K562 (cell line): ENCODE results near the gene MAPK13. TPM values are rescaled to one million over a fixed set of nuclear protein-coding genes. Genes with fewer than 3 reads are reported as not detected.

Source experiments
- ETV6 ChIP-seq, 3 experiments: fragments of 150-350 bp in 1 of 3; sonication (generic) in 1 of 3; formaldehyde crosslinking in 1 of 3; IDR thresholded peaks; 2 replicates each; pipeline versions ENCODE4 v1.6.1 to v1.8.0; 2014 to 2022; ENCODE audit warnings: borderline replicate concordance in 2 of 3, low read depth in 2 of 3, antibody characterized with exemption in 1 of 3, low read length in 1 of 3, mild to moderate bottlenecking in 1 of 3, missing genetic modification reagents in 1 of 3
- GABPB2 ChIP-seq: fragments of 250-450 bp; sonication (Bioruptor Pico); conservative IDR thresholded peaks from 2 replicates; pipeline ENCODE4 v1.5.1; 2021; ENCODE audit warnings: mild to moderate bottlenecking
- ZFP36 ChIP-seq: fragments of 150-350 bp; IDR thresholded peaks from 2 replicates; pipeline ENCODE4 v1.6.1; 2018; ENCODE audit warnings: low read length, low read depth; ENCODE audit not compliant: partially characterized antibody
- ZNF146 ChIP-seq: IDR thresholded peaks from one replicate; pipeline ENCODE4 v1.6.1; 2018; ENCODE audit warnings: missing compliant biosample characterization; ENCODE audit not compliant: unreplicated experiment
- polyA plus RNA-seq, 8 experiments: library from polyadenylated mRNA; depleted of rRNA in 4 of 8; stranded (reverse) in 5 of 8; unstranded in 3 of 8; fragments of >200 nt; fragmentation: Nextera tagmentation in 2 of 8; fragmentation: Illumina TruSeq in 1 of 8; extraction: Ambion mirVana in 2 of 8; extraction: Trizol in 1 of 8; gene quantifications; 2 replicates each; pipeline versions ENCODE4 v1.2.1 to v1.2.3, GENCODE V29; 2011 to 2014; ENCODE audit warnings: inconsistent platforms in 1 of 8, missing spikeins in 1 of 8
- total RNA-seq, 7 experiments: library from RNA; depleted of rRNA in 6 of 7; stranded (reverse); fragments of >200 nt in 6 of 7; fragmentation: Illumina TruSeq in 2 of 7; extraction: Trizol in 2 of 7; gene quantifications; 2 replicates each; pipeline versions ENCODE4 v1.2.1 to v1.2.3, GENCODE V29; 2011 to 2021; ENCODE audit warnings: low replicate concordance in 1 of 7
- TF ChIP-seq, protein P1 (sequence below): fragments of 450-650 bp; IDR thresholded peaks from one replicate; pipeline ENCODE4 v1.6.1; 2018; ENCODE audit warnings: mild to moderate bottlenecking, moderate library complexity; ENCODE audit not compliant: partially characterized antibody

MAPK13 gene
- total and polyA plus RNA-seq, 9 of the 15 experiments (the other 6 are each of a cell fraction or from before 2014, with no cell fraction given) = 0.03 to 2.3 (median 0.48) TPM; not detected in 1

DNA sequence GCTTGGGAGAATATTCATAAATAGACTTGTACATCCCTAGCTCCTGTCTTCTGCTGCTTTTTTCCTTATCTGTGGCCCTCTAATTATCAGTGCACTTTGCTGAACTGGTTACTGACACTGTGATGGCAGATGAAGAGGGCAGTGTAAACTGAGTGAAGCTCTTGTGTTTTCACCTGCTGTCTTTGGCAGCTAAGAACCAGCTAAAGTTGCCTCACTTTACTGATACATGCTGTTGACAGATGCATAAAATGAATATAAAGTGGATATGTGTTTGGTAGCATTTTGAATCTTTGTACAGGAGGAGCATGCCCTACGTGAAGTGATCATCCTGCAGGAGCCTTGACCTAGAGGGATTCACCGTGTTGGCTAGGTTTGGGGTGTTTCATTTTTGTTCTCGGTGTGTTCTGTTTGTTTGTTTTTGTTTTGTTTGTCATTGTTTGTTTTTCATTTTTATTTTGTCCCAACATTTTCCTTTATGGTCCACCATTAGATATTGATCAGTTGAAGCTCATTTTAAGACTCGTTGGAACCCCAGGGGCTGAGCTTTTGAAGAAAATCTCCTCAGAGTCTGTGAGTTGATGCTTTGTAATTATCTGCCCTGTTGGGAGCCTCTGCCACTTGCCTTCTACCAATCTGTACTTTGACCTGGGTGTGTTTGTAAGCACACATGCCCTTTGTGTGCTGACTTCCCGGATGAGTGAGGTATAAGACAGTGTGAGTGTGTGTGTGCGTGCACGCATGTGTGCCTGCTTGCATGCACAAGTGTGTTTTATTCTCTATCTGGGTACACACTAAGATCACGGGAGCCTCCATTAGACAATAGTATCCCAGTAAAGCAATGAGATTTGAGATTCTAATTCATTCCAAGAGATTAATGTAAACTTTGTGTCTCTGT, 34.6 kb upstream of the MAPK13 start (continued):
- TF ChIP-seq, protein P1, sequence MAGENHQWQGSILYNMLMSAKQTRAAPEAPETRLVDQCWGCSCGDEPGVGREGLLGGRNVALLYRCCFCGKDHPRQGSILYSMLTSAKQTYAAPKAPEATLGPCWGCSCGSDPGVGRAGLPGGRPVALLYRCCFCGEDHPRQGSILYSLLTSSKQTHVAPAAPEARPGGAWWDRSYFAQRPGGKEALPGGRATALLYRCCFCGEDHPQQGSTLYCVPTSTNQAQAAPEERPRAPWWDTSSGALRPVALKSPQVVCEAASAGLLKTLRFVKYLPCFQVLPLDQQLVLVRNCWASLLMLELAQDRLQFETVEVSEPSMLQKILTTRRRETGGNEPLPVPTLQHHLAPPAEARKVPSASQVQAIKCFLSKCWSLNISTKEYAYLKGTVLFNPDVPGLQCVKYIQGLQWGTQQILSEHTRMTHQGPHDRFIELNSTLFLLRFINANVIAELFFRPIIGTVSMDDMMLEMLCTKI = no peak
- TF ChIP-seq ETV6 (IDR thresholded peaks at IDR 0.05; ENCODE audit: borderline replicate concordance in 1 of 2, low read depth in 2 of 2, low read length in 1 of 2) (0 out of 4 replicates have a peak, but pooled peaks of 1 of the 2 experiments have one; percentile 9), ETV6 (CRISPR knock-in tag; IDR thresholded peaks at IDR 0.05; ENCODE audit: borderline replicate concordance) (no peak), ZNF146 (CRISPR knock-in tag) (no peak), ZFP36 (no peak), GABPB2 (CRISPR knock-in tag) (no peak)
